HG02970 (cell line): ENCODE results near the gene PTPRG.

Experiments used
- ATAC-seq: cut with Tn5 transposase; IDR thresholded peaks from one replicate; pipeline ENCODE4 v1.9.1; 2021; ENCODE audit warnings: mild to moderate bottlenecking, moderate library complexity, moderate number of reproducible peaks; ENCODE audit not compliant: unreplicated experiment, low FRiP score

Gene PTPRG

GRCh38 chr3:62323241-62323640, 761.9 kb downstream of the PTPRG start:
- no peak for ATAC-seq

- no peak for ATAC-seq
Observed at GRCh38 chr3:62325896-62326295, 764.5 kb downstream of the PTPRG start.

GRCh38 chr3:62329971-62330370, 768.6 kb downstream of the PTPRG start:
- ATAC-seq: no peak

- no peak for ATAC-seq
Observed at GRCh38 chr3:62332017-62332416, 770.6 kb downstream of the PTPRG start.

GRCh38 chr3:62332835-62333244, 771.5 kb downstream of the PTPRG start:
- ATAC-seq: no peak

- ATAC-seq: no peak
Observed at GRCh38 chr3:62335196-62335595, 773.8 kb downstream of the PTPRG start.

GRCh38 chr3:62343755-62344154, 782.4 kb downstream of the PTPRG start:
- ATAC-seq: no peak
